ENCODE data around the gene NHLH2. TPM values are rescaled to one million over a fixed set of nuclear protein-coding genes. Genes with fewer than 3 reads are reported as not detected.
A peak's percentile ranks its signal among the peaks of the same experiment; 100 is the strongest.

NHLH2 gene
- total RNA-seq, 3 donors from 2014 or later, result not detected

DNA sequence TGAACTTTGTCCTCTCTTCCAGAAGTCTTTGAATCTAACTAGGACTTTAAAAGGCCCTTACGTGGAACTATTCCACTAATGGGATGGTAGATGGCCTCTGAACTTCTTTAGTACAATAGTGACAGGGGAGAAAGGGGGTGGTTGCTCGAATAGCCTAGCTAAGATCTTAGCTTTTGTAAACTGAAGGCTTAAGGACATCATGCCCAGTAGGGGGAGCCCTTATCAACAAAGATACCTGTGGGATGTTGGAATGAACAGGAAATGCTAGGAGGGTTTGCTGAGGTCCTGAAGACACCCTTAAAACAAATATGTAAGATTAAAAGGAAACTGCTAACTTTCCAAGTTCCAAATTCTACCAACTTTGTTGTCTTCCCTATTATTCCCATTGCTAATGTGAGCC, 33.2 kb downstream of the NHLH2 start:
- no peaks in the 10 kb centered on the region for H3K9me3 ChIP-seq
- intact Hi-C loops (cut with DNase I; ENCODE audit: low total_unique reads), result no loop called here
- TF ChIP-seq, protein P1, sequence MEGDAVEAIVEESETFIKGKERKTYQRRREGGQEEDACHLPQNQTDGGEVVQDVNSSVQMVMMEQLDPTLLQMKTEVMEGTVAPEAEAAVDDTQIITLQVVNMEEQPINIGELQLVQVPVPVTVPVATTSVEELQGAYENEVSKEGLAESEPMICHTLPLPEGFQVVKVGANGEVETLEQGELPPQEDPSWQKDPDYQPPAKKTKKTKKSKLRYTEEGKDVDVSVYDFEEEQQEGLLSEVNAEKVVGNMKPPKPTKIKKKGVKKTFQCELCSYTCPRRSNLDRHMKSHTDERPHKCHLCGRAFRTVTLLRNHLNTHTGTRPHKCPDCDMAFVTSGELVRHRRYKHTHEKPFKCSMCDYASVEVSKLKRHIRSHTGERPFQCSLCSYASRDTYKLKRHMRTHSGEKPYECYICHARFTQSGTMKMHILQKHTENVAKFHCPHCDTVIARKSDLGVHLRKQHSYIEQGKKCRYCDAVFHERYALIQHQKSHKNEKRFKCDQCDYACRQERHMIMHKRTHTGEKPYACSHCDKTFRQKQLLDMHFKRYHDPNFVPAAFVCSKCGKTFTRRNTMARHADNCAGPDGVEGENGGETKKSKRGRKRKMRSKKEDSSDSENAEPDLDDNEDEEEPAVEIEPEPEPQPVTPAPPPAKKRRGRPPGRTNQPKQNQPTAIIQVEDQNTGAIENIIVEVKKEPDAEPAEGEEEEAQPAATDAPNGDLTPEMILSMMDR (IDR thresholded peaks at IDR 0.05), result peak; percentile 34 to 55 (median 52)
- no peak for TF ChIP-seq POLR2A (IDR thresholded peaks at IDR 0.05)
- TF ChIP-seq POLR2AphosphoS5 (IDR thresholded peaks at IDR 0.05), result no peak
- no peaks in the 10 kb centered on the region for H3K36me3 ChIP-seq
- H3K27me3 ChIP-seq, result no peaks in the 10 kb centered on the region
- H3K4me1 ChIP-seq, result no peaks in the 10 kb centered on the region
- H3K27ac ChIP-seq, result no peak overlapping the region
- H3K4me3 ChIP-seq, result no peak overlapping the region
- no peak for DNase-seq (ENCODE audit: low spot score in 2 of 2)

DNA sequence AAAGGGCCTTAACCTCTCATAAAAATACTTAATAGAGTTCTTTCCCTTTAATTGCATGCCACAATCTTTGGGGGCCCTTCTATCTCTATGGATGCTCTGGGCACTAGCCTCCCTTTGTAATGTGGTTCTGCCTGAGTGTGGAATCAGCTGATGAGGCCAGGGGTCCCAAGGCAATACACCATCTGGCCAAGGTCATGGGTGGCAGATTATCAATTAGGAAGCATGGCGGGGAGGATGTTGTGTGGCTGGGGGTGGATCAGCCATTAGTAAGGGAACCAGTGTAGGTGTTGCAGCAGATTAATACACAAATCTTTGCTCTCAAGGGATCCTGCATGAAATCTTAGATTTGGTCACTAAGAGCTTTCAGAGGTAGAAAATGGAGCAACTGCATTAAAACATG, 35.3 kb downstream of the NHLH2 start:
- H3K27me3 ChIP-seq, result no peaks in the 10 kb centered on the region
- no peak overlapping the region for H3K4me3 ChIP-seq
- DNase-seq (ENCODE audit: low spot score in 2 of 2), result no peak
- no peaks in the 10 kb centered on the region for H3K9me3 ChIP-seq
- no peak overlapping the region for H3K27ac ChIP-seq
- H3K4me1 ChIP-seq, result no peaks in the 10 kb centered on the region
- intact Hi-C loops (cut with DNase I; ENCODE audit: low total_unique reads), result no loop called here
- TF ChIP-seq POLR2AphosphoS5 (IDR thresholded peaks at IDR 0.05), result no peak
- no peak for TF ChIP-seq POLR2A (IDR thresholded peaks at IDR 0.05)
- TF ChIP-seq, protein P1 (IDR thresholded peaks at IDR 0.05), result no peak
- no peaks in the 10 kb centered on the region for H3K36me3 ChIP-seq

DNA sequence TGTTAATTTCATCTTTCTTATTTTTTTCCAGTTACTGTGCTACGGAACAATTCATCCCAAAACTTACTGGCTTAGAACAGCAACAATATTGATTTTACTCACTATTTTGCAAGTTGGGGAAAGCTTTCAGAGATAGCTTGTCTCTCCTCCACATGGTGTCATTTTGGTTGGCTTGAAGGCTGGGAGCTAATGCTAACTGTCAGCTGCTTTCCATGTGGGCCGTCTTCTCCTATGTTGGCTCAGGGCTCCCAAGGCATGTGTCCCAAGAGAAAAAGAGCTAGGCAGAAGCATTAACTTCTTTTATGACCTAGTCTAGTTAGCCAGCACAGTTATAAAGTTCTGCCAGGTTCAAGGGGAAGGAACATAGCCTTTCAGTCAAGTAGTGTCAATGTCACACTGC, 38.5 kb downstream of the NHLH2 start:
- Histone ChIP-seq H3K27ac (no peak overlapping the region), H3K36me3 (no peaks in the 10 kb centered on the region), H3K4me1 (no peaks in the 10 kb centered on the region), H3K4me3 (no peak overlapping the region), H3K9me3 (no peaks in the 10 kb centered on the region), H3K27me3 (no peaks in the 10 kb centered on the region)
- TF ChIP-seq, protein P1 (IDR thresholded peaks at IDR 0.05), result no peak
- no peak for TF ChIP-seq POLR2A (IDR thresholded peaks at IDR 0.05)
- TF ChIP-seq POLR2AphosphoS5 (IDR thresholded peaks at IDR 0.05), result no peak
- intact Hi-C loops (cut with DNase I; ENCODE audit: low total_unique reads), result no loop called here
- DNase-seq (ENCODE audit: low spot score in 2 of 2), result no peak

DNA sequence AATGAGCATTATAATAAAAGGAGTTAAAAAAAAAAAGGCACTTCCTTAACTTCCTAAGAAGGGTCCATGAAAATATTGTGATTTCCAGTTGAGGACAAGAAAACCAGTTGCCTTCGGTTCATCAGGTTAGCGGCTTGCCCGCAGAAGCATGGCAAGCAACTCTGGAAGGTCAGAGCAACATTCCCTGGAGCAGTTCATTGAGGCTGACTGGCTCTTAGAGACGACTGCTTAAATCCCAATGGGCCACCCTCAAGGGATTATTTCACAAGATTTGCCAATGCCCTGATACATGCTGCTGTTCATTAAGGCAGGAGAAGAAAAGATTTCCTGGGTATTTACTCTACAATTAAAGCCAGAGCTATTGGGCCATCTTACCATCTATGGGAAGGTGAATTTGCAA, 43.4 kb downstream of the NHLH2 start:
- no peaks in the 10 kb centered on the region for H3K4me1 ChIP-seq
- DNase-seq (ENCODE audit: low spot score in 2 of 2), result no peak
- TF ChIP-seq, protein P1 (IDR thresholded peaks at IDR 0.05), result no peak
- no peak for TF ChIP-seq POLR2A (IDR thresholded peaks at IDR 0.05)
- TF ChIP-seq POLR2AphosphoS5 (IDR thresholded peaks at IDR 0.05), result no peak
- H3K9me3 ChIP-seq, result no peaks in the 10 kb centered on the region
- H3K4me3 ChIP-seq, result no peak overlapping the region
- H3K27me3 ChIP-seq, result peaks cover 0 to 5% of the 10 kb centered on the region in 2 donors
- no peak overlapping the region for H3K27ac ChIP-seq
- no peaks in the 10 kb centered on the region for H3K36me3 ChIP-seq
- intact Hi-C loops (cut with DNase I; ENCODE audit: low total_unique reads), result no loop called here

DNA sequence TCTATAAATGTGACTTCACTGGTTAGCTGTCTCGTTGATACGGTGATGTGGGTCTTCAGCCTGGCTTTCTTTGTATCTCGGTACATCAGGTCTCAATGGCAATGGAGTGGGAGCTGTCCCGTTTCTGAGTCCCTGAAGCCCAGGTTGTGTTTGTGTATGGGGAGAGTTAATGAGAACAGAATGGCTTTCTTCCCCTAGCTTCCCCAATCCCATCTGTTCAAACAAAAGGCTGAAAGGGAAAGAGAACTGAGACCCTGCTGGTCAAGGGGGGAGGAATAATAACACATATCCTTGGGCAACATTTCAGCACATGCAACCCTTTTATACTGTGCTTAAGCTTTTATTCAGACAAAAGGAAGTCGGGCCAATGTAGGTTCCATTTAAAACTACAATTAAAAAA, 44.0 kb downstream of the NHLH2 start:
- H3K36me3 ChIP-seq, result no peaks in the 10 kb centered on the region
- peaks cover 0 to 5% of the 10 kb centered on the region in 2 donors for H3K27me3 ChIP-seq
- H3K4me3 ChIP-seq, result no peak overlapping the region
- DNase-seq (ENCODE audit: low spot score in 2 of 2), result no peak
- H3K27ac ChIP-seq, result no peak overlapping the region
- no peaks in the 10 kb centered on the region for H3K9me3 ChIP-seq
- H3K4me1 ChIP-seq, result no peaks in the 10 kb centered on the region
- TF ChIP-seq POLR2A (IDR thresholded peaks at IDR 0.05), result no peak
- intact Hi-C loops (cut with DNase I; ENCODE audit: low total_unique reads), result no loop called here

DNA sequence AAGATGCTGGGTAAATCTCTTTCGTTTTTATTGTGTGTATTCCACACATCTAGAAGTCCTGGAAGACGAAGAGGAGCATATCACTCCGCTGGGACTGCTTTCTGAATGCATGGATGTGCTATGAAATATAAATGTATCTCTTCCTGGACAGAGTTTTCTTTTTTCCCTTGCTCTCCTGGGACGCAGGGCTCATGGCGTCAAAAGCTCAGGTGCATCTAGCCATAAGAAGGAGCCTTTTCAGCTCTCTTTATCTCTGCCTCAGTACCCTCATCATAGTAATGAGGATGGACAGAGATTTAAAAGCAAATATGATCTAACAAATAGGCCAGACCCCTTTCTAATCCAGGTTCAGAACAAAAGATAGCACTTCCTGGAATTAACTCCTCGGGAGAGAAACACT, 44.9 kb downstream of the NHLH2 start:
- Histone ChIP-seq H3K9me3 (no peaks in the 10 kb centered on the region), H3K4me3 (no peak overlapping the region), H3K27ac (no peak overlapping the region), H3K4me1 (no peaks in the 10 kb centered on the region), H3K36me3 (no peaks in the 10 kb centered on the region), H3K27me3 (peaks cover 0 to 5% of the 10 kb centered on the region in 2 donors)
- TF ChIP-seq, protein P1 (IDR thresholded peaks at IDR 0.05), result no peak
- no peak for TF ChIP-seq POLR2A (IDR thresholded peaks at IDR 0.05)
- TF ChIP-seq POLR2AphosphoS5 (IDR thresholded peaks at IDR 0.05), result no peak
- DNase-seq (ENCODE audit: low spot score in 2 of 2), result no peak
- intact Hi-C loops (cut with DNase I; ENCODE audit: low total_unique reads), result no loop called here
